Stimulated activated CD8-positive, alpha-beta memory T cell treated with anti-CD3 and anti-CD28 coated beads, Interleukin-15, amount 100 ng/mL, for 1 hour (primary cell): ENCODE measurements around the gene CETP.
"Not testable (repeated sequence)": the region's sequence is repeated elsewhere in the genome, so short reads cannot be mapped to it uniquely, and the experiment has no call there.

Source experiments
- DNase-seq: peaks from one replicate; pipeline ENCODE4 v3.0.0-alpha.2; 2020; ENCODE audit warnings: low read depth

CETP gene

GRCh38 chr16:56933828-56934598 lies 27.7 kb upstream of the CETP start:
- no peak for DNase-seq

GRCh38 chr16:56934599-56935145 lies 27.1 kb upstream of the CETP start:
- not testable (repeated sequence) for DNase-seq

DNA sequence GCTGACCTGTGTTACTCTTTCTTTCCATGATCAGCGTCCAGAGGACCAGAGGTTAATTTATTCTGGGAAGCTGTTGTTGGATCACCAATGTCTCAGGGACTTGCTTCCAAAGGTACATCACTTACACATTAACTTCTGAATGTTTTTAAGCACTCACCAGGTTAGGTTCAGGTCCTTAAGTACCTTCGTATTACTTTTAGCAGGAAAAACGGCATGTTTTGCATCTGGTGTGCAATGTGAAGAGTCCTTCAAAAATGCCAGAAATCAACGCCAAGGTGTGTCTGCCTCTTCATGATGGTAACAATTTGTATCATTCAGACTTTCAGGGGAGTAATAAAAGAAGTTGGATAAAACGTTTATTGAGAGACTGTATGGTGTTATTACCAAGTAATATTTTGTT lies 26.5 kb upstream of the CETP start:
- DNase-seq = no peak

DNA sequence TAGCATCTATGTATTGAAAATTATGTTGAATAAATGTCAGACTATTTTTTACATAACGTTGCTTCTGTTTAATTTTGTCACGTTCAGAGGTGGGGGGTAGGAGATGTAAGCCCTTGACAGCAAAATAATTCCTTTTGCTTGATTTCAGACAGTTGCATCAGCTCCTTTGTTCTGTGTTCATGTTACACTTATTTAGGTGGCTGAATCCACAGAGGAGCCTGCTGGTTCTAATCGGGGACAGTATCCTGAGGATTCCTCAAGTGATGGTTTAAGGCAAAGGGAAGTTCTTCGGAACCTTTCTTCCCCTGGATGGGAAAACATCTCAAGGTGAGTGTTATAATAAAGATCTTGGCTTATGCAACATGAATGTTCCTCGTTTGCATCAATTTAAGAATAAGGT lies 25.3 kb upstream of the CETP start:
- DNase-seq = no peak

DNA sequence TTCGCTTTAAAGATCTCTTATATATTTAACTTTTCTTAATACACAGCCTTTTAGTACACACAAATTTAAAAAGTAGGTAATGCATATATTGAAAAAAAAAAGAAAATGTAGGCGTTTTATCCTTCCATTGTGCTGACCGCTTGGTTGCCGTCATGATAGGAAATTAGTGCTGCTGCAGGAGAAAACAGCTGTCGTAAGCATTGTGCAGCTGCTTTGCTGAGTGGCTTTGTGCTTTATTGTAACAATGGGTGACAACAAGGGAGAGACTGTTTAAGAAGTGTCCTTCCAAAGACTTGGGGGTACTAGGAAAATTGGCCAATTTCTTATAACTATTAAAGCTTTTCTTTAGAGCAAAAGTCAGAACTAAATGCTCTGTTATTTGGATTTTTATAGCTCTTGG lies 24.8 kb upstream of the CETP start:
- DNase-seq = no peak

GRCh38 chr16:56938664-56939513 lies 22.9 kb upstream of the CETP start:
- DNase-seq = no peak

- no peak for DNase-seq
Measured at GRCh38 chr16:56939801-56940200, 21.9 kb upstream of the CETP start.

GRCh38 chr16:56941092-56941491 lies 20.7 kb upstream of the CETP start:
- DNase-seq = no peak

DNA sequence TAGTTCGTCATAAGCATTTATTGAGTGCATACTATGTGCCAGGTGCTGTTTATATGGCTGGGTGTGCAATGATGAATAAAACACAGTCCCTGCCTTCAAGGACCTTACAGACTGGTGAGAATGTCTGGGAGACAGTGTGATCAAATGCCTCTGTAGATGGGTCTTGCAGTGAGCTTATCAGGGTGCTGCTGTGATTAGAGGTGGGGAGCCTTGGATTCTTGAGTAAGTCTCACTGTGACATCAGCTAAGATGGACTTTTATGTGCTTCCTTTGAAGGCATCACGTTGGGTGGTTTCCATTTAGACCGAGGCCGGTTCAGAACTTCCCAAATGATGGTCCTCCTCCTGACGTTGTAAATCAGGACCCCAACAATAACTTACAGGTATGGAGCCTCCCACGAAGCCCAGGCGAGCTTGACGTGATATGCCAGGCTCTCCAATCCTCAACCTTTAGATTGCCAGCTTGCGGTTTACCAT lies 19.9 kb upstream of the CETP start:
- no peak for DNase-seq

DNA sequence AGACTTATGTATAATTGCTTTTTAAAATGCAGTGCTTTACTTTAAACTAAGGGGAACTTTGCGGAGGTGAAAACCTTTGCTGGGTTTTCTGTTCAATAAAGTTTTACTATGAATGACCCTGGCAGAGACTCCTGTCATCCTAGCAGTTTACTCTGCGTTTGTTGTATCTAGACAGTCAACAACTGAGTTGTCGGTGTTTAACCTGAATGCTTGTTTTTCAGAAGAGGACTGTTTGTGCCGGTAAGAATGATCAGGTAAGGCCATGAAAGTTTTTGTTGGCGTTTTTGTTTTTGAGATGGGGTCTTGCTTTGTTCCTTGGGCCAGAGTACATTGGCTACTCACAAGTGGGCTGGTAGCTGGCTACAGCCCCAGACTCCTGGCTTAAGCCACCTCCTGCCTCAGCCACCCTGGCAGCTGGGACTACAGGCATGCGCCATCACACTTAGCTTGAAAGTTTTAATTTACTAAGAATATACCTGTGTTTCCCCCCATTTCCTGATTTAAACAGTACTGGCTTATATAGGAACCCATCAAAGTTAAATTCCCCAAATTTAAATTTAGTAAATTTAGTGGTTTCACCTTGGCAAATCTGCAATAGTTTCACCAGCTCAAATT lies 17.9 kb upstream of the CETP start:
- no peak for DNase-seq

GRCh38 chr16:56944954-56945839 lies 16.6 kb upstream of the CETP start:
- no peak for DNase-seq

GRCh38 chr16:56945847-56946527 lies 15.8 kb upstream of the CETP start:
- DNase-seq = no peak

DNA sequence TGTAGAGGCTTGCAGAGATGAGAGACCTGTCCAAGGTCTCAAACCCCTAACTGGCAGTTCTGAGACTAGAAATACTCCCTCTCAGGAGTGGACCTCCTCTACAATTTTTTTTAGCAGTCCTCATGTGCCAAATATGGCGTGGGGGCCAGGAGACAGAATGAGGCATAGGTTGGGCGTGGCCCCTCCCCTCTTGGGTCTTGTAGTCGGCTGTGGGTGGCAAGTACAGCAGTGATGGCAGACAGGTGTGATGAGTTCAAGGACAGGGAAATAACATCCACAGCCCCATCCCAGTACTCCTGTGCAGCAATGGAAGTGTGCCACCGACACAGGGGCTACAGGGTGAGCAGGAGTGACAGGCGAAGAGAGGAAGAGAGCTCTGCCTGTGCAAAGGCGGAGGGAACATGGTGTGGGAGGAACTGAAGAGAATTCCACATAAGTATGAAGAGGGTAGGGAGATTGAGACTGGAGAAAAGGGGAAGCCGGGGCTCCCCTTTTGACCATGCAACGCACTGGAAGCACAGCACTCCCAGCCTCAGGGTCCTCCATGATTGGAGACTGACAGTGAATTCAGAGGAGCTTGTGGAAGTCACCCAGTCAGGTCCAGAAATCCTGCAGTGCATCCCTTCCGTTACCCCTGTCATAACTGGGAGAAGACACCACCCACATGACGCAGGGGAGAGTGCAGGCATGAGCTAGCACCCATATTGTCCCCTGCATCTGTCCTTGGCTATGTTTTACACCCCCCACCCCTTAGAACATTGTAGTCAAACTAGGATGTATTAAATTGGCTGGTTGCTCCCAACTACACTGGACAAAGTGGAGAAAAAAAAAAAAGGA lies 14.8 kb upstream of the CETP start:
- DNase-seq = no peak

- no peak for DNase-seq
Measured at GRCh38 chr16:56947604-56947995, 14.2 kb upstream of the CETP start.

GRCh38 chr16:56948234-56948633 lies 13.5 kb upstream of the CETP start:
- no peak for DNase-seq

DNA sequence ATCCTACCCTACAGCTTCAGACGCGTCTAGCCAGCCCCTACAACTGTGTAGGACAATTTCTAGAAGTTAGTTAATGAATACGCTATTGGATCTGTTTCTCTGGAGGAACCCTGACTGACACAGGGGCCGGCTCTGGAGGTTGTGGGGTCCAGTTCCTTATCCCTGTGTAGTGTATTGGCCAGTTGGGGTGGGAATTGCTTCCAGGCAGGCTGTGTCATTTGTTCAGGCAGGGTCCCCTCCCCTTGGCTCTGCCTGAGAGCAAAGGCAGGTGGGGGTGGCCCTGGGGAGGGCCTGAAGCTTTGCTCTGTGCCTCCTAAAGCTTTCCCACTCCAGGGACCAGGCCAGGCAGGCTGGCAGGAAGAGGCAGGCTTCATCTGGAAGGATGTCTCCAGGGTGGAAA lies 11.7 kb upstream of the CETP start:
- no peak for DNase-seq

DNA sequence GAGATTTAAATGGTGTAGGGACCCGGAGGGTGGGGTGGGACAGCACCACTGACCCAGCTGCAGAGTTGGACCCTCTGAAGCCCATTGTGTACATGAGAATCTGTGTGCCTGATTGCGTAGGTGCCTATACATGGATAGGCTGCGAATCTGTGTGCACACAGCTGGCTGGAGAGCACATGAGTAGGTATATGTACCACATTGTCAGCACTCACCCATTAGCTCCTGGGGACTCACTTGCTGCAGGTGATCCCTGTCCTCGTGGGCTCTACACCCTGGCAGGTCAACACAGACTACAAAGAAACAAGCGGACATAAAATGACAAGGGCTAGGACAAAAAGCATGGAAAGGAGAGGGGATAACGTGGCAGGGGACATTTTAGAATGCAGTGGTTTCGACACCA lies 11.3 kb upstream of the CETP start:
- no peak for DNase-seq

- peak; percentile 34 for DNase-seq
Measured at GRCh38 chr16:56950881-56951771, 10.6 kb upstream of the CETP start.

DNA sequence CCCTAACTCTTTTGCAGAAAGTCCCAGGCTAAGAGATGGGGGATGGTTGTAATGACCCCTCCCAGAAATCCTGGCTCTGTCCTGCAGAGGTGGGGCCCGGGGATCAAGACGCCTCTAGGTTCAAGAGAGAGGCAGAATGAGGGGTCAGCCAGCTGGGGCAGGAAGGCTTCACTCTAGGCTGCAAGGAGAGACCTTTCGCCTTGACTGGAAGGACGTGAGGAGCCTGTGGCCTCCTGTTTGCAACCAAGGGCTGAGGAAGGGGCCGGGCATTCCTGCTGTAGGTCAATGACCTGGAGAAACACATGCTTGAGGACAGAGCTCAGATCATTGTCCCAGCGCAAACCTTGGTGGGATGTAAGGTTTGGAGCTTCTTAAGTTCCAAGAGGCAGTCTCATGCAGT lies 8.7 kb upstream of the CETP start:
- no peak for DNase-seq
